Activated CD4-positive, CD25-positive, alpha-beta regulatory T cell (primary cell): ENCODE data around the gene ZFP1.

ENCODE experiments used
- DNase-seq, 4 experiments: peaks; one replicate each; lab custom pipeline; 2025; lab: John Stamatoyannopoulos, UW

ZFP1 gene

GRCh38 chr16:75160386-75160785, 12.1 kb downstream of the ZFP1 start:
- DNase-seq, result no peak

- no peak for DNase-seq
Observed at GRCh38 chr16:75169899-75170405, 21.6 kb downstream of the ZFP1 start.

DNA sequence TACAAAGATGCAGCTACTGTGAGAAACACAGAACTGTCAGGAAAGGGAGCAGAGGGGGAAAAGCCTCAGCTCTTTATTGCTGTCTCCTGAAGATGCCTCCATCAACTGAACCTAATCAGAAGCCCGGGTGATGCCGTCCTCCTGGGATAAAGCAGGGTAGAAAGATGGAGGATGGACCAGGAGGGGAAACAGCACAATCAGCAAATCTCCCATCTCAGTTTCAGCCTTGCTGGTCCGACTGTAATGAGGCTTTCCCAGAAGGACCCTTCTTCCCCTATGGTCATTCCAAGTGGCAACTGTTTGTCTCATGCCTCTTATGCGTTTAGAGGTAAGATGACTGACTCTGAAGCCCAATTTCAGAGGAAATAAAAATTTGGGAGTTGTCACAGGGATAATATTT, 24.3 kb downstream of the ZFP1 start:
- no peak for DNase-seq

DNA sequence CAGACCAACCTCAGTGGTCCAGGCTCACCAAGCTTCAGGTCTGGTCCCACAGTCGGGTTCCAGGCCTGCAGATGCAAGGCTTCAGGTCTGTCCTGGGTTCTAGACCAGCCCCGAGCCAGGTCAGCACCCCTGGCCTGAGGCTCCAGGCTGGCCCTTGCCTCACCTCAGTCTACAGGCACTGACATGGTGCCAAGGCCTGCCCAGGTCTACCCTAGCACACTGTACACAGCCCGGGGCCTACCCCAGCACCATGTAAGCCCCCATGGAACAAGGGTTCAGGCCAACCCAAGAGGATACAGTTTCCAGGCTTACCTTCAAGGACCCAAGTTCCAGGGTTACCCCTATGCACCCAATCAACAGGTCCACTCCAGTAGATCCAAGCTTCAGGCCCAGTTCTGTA, 26.8 kb downstream of the ZFP1 start:
- DNase-seq, result no peak

- DNase-seq, result no peak
Observed at GRCh38 chr16:75176926-75177325, 28.6 kb downstream of the ZFP1 start.

DNA sequence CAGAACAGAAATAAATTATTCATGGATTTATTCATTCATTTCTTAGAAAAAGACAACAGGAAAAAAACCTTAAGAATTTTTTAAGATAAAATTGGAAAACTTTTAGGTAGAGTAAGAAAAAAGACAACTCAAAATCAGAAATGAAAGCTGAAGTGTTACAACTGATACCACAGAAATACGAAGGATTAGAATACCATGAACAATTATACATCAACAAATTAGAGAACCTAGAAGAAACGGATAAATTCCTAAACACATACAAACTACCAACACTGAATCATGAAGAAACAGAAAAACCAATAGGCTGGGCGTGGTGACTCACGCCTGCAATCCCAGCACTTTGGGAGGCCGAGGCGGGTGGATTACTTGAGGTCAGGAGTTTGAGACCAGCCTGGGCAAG, 30.9 kb downstream of the ZFP1 start:
- no peak for DNase-seq

GRCh38 chr16:75181630-75182029, 33.3 kb downstream of the ZFP1 start:
- no peak for DNase-seq

- DNase-seq, result no peak
Observed at GRCh38 chr16:75188832-75189477, 40.6 kb downstream of the ZFP1 start.

DNA sequence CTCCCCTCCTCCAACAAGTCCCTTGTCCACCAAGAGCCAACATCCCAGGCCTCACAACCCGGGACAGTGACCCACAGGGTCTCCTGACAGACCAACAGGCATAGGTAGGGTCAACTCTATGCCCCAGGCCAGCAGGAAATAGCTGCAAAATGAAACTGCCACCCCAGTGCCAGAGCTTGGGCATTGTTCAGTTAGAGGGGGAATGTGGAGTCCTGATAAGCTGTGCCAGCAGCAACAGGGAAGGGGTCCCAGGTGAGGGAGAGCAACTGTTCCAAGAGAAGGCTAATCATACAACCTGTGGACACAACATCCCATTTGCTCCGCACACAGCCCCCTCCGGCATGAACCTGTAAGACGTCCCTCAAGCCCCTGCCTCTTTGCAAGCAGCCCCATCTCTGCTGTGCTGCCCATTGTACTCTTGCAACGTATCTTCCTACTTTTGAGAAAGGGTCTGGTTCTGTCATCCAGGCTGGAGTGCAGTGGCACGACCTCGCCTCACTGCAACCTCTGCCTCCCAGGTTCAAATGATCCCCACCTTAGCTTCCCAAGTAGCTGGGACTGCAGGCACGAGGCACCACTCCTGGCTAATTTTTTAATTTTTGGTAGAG, 41.4 kb downstream of the ZFP1 start:
- DNase-seq, result no peak

DNA sequence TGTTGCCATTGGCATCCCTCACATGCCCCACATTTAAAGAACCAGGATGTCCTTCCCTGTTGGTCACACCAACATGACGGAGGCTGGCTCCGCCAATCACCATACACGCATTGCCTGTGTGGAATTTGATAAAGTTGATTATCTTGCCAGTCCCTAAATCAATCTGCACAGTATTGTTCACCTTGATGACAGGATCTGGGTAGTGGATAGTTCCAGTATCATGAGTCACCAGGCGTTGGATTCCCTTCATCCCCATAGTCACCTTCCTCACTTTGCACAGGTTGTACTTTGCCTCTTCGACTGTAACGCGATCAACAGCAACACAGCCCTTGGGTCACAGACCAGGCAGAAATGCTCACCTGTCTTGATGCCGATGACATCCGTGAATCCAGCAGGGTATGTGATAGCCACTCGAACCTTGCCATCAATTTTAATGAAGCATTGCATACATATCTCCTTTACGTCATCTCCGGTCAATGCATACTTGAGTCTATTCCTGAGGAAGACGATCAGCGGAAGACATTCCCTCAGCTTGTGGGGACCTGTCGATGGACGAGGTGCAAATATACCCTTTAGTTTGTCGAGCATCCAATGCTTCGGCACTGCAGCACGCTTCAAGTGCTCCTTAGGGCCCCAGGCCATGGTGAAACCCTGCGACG, 44.4 kb downstream of the ZFP1 start:
- no peak for DNase-seq

DNA sequence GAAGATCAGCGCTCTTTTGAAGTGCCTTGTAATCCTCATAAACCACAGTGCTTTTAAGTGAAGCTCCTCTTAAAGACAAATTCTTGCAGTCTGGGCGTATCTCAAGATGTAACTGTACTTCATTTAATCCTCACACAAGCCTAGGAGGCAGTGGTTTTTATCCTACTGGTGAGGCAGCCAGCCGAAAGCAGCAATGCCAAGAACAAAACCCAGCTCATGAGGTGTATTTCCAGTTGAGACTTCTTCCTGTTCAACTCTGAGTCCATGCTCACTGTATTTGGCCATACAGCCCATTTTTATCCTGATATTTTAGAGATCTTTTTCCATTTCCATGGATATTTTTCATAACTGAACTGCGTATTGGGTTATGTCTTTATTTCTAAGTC, 44.9 kb downstream of the ZFP1 start:
- no peak for DNase-seq

- DNase-seq, result no peak
Observed at GRCh38 chr16:75193730-75194444, 45.6 kb downstream of the ZFP1 start.

DNA sequence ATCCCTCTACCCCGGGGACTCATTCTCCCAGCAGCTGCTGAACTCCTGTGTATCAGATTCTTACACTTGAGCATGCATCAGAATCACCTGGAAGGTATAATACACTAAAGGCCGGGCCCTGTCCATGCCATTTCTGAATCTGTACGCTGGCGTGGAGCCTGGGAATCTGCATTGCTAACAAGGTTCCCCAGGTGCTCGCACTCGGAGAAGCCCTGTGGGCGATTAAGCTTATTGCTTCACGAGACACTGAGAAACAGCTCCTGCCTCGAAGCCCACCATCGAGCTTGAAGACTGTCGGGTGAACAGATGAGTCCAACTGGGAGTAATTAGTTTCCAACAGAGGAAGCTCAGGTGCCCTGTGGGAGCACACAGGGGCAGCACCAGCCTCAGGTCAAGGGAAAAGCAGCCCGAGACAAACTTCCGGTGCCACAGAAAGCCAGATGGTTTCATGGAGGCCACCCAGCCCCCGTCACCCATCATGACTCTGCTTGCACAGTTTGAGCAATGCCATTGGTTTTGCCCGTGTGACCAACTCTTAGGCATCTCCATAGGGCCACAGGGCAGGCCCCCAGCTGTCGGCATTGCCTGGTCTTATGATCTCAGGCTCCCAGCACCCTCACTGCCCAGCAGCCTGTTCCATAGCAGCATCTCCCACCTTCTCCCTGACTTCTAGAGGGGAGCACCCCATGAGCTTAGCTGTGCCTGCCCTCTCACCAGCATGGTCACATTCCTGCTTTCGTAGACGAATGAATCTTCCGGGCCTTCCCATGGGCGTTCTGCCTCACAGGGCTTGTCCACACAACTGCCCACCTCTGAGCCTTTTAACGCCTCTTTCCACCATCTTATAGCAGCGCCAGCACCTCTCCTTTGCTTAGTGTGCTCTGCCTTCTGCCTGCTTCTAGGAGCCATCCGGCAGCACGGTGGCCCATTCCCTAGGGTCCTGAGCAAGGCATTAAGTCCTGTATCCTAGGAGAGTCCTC, 47.8 kb downstream of the ZFP1 start:
- DNase-seq, result no peak

DNA sequence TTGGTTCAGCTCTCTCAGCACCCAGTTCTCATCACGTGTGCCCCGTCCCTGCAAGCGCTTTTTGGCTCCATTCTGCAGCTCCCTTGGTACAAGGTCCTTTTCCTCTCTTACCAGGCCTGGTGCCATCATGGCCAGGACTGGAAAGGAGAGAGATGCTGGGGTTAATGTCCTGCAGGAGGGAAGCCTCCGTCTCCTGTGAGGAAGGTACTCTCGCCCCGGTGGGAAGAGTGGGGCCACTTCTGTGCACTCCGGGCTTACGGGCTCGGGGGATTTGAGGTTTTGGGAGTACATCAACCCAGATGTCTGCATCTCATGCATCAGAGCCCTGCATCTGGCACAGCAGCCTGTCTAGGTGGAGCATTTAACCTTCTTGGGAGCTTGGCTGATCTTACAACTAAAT, 48.5 kb downstream of the ZFP1 start:
- DNase-seq, result no peak

DNA sequence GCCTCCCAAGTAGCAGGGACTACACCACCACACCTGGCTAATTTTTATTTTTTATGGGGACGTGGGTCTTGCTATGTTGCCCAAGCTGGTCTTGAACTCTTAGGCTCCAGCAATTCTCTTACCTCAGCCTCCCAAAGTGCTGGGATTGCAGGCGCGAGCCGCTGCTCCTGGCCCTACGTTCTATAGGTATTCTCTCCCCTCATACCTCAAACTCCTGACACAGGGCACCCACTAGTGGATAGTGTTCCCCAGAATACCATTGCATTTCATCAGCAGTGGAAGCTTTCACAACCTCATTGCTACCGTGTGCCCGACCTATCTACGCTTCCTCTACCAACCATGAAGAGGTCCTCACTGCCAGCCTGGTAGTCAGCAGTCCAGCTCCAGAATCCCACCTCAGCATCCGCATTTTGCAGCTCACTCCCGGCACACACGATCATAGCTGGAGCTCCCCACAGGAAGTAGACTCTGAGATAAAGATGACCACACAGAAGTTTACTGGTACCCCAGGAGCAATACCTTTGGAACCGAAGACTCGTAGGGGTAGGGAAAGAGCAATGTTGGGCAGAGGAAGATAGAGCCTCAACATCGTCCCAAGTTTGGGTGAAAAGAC, 49.3 kb downstream of the ZFP1 start:
- no peak for DNase-seq

DNA sequence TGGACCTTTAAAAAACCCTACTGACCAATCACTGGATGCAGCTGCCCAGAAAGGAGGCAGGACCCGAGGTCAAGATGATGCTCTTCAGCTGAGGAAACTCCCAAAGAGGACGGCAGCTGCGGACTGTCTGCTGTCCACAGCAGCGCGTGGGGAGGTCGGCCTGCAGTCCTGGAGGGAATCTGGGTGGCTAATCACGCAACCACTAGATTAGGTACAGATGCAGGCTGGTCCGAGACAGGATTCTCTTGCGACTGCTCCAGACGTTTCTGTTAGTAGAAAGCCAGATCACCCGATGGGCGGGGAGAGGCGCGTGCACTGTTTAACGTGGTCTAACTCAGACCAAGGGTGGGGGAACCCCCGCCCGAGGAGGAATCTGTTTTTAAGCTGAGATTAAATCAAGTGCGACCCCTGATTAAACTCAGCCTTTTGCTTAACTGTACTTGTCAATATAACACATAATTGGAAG, 49.8 kb downstream of the ZFP1 start:
- DNase-seq, result no peak

DNA sequence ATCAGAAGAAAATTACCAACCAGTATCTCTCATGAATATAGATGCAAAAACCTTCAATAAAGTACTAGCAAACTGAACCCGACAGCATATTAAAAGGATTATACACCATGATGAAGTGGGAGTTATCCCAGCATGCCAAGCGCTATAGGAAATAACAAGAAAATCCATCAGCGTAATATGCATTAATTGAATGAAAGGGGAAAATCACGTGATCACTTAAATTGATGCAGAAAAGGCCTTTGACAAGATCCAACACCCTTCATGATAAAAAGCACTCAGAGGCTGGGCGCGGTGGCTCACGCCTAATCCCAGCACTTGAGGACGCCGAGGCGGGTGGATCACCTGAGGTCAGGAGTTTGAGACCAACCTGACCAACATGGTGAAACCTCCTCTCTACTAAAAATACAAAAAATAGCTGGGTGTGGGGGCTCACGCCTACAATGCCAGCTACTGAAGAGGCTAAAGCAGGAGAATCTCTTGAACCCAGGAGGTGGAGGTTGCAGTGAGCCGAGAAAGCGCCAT, 53.8 kb downstream of the ZFP1 start:
- DNase-seq, result no peak

DNA sequence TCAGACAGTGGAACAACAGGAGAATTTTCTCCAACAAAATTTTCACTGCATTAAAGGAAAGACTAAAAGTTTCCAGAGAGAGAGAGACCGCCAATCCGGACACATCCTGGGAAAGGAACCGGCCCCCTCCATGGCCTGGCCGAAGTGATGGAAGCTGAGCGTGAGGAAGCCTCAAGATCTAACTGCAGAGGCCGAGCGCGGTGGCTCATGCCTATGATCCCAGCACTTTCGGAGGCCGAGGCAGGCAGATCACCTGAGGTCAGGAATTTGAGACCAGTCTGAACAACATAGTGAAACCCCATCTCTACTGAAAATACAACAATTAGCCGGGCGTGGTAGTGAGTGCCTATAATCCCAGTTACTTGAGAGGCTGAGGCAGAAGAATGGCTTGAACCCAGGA, 54.8 kb downstream of the ZFP1 start:
- no peak for DNase-seq

DNA sequence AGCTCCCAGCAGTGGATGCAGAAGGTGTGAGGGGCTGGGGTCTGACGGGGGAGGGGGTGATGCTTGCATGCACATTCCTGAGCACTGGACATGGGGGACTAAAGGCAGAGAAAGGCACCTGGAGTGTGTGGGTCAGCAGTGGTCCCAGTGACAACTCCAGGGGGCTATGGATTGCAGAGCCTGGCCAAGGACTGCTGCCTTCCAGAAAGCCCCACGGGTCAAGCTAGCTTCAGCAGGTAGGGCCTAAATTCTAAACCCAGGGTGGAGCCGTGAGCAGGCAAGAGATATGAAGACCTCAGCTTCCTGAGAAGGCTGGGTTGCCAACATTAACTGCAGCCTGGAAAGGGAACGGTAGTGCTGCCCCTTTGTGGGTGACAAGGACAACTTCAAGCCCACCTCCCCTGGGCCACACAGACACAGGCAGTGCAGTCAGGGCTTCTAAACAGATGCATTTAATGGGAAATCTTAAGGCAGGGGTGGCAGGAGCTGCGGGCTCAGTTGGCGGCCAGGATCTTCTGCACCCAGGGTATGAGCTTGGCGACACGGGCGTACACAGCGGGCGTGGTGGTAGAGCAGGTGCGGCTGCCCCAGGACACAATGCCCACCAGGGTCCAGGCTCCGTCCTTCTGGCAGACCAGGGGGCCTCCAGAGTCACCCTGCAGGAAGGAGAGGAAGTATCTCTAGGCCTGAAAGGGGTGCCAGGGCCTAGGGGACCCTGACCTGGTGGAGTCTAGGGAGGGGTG, 55.5 kb downstream of the ZFP1 start:
- no peak for DNase-seq

- DNase-seq, result no peak
Observed at GRCh38 chr16:75204410-75204758, 56.1 kb downstream of the ZFP1 start.
